GM11168 (cell line): ENCODE results near the gene MATK.
"Not testable (repeated sequence)": the region's sequence is repeated elsewhere in the genome, so short reads cannot be mapped to it uniquely, and the experiment has no call there.

Source experiments
- in situ Hi-C: fragments of 300-500 bp; cut with MboI; formaldehyde crosslinking; loops from one replicate; pipeline ENCODE4 v1.12.0; 2022; ENCODE audit warnings: low sequenced_read_pairs; ENCODE audit not compliant: unreplicated experiment

Gene MATK

GRCh38 chr19:3773814-3774515 is 12.2 kb downstream of the MATK start:
- in situ Hi-C loops, result no loop called here

- in situ Hi-C loops, result no loop called here
Observed at GRCh38 chr19:3771906-3772455, 14.2 kb downstream of the MATK start, which contains the start of gene RAX2. TSS of gene RAX2 (minus strand) at chr19:3772228. CDS start at chr19:3771742, 486 bp downstream.

GRCh38 chr19:3771000-3771905 is 14.9 kb downstream of the MATK start:
- in situ Hi-C loops, result no loop called here

GRCh38 chr19:3770136-3770999 is 15.8 kb downstream of the MATK start:
- in situ Hi-C loops, result no loop called here

GRCh38 chr19:3769494-3769893 is 16.7 kb downstream of the MATK start:
- in situ Hi-C loops, result no loop called here

- in situ Hi-C loops, result no loop called here
Observed at GRCh38 chr19:3768748-3769099, 17.5 kb downstream of the MATK start.

GRCh38 chr19:3768015-3768747 is 18.0 kb downstream of the MATK start:
- in situ Hi-C loops, result no loop called here

GRCh38 chr19:3767050-3767449 is 19.1 kb downstream of the MATK start:
- in situ Hi-C loops, result no loop called here

- in situ Hi-C loops, result no loop called here
Observed at GRCh38 chr19:3766520-3766919, 19.7 kb downstream of the MATK start.

- in situ Hi-C loops, result not testable (repeated sequence)
Observed at GRCh38 chr19:3765757-3766156, 20.4 kb downstream of the MATK start.

GRCh38 chr19:3765121-3765520 is 21.1 kb downstream of the MATK start:
- in situ Hi-C loops, result no loop called here

GRCh38 chr19:3762501-3763459 is 23.4 kb downstream of the MATK start, which contains the start of gene MRPL54:
TSS of gene MRPL54 (plus strand) at chr19:3762682. CDS start at chr19:3762701, 19 bp downstream.
- in situ Hi-C loops, result no loop called here

GRCh38 chr19:3762130-3762473 is 24.1 kb downstream of the MATK start:
- in situ Hi-C loops, result no loop called here

- in situ Hi-C loops, result no loop called here
Observed at GRCh38 chr19:3761382-3762129, 24.6 kb downstream of the MATK start, which contains the start of gene APBA3. TSS of gene APBA3 (minus strand) at chr19:3761692. CDS start at chr19:3760264, 1,428 bp downstream.

GRCh38 chr19:3760871-3761361 is 25.3 kb downstream of the MATK start:
- in situ Hi-C loops, result no loop called here

GRCh38 chr19:3759482-3760254 is 26.5 kb downstream of the MATK start:
- in situ Hi-C loops, result no loop called here

- in situ Hi-C loops, result not testable (repeated sequence)
Observed at GRCh38 chr19:3758297-3758696, 27.9 kb downstream of the MATK start.
